ENCODE data around the gene RPEL1.
"Not testable (repeated sequence)": the region's sequence is repeated elsewhere in the genome, so short reads cannot be mapped to it uniquely, and the experiment has no call there.

- TF ChIP-seq CTCF, POLR2A (IDR thresholded peaks at IDR 0.05): not testable (repeated sequence)
Observed at GRCh38 chr10:103258928-103259327, 13.2 kb downstream of the RPEL1 start.
